Measurements from ENCODE around the gene GM2A. TPM values are rescaled to one million over a fixed set of nuclear protein-coding genes. Genes with fewer than 3 reads are reported as not detected.

Gene GM2A
- total and polyA plus RNA-seq, 2 of the 8 experiments (the other 6 are each of a cell fraction or from before 2014, with no cell fraction given): 18.5 to 32.2 TPM

GRCh38 chr5:151227918-151228447, 25.0 kb upstream of the GM2A start:
- no peak overlapping the region for H2AFZ ChIP-seq (ENCODE audit: low read length)
- TF ChIP-seq SP4 (IDR thresholded peaks at IDR 0.05; ENCODE audit: low read length): no peak
- no peak for TF ChIP-seq EGR1 (IDR thresholded peaks at IDR 0.05; ENCODE audit: borderline replicate concordance, low read depth, low read length)
- TF ChIP-seq ATF2 (IDR thresholded peaks at IDR 0.05; ENCODE audit: low read length): no peak
- no peak for TF ChIP-seq TBP (IDR thresholded peaks at IDR 0.05; ENCODE audit: low read depth, low read length)
- no peak for TF ChIP-seq CHD1 (IDR thresholded peaks at IDR 0.05; ENCODE audit: low read depth, low read length)
- TF ChIP-seq SAP30 (IDR thresholded peaks at IDR 0.05; ENCODE audit: insufficient read depth, insufficient replicate concordance, low read length): no peak
- TF ChIP-seq MAX (IDR thresholded peaks at IDR 0.05): no peak
- TF ChIP-seq SRF (IDR thresholded peaks at IDR 0.05; ENCODE audit: low read depth, low read length): no peak
- no peak for TF ChIP-seq MAFK (IDR thresholded peaks at IDR 0.05; ENCODE audit: low read depth, low read length)
- TF ChIP-seq HDAC6 (IDR thresholded peaks at IDR 0.05; ENCODE audit: low read depth, low read length): no peak
- no peak for TF ChIP-seq JUND (IDR thresholded peaks at IDR 0.05; ENCODE audit: low read length)
- TF ChIP-seq E2F6 (IDR thresholded peaks at IDR 0.05): no peak
- H3K36me3 ChIP-seq (ENCODE audit: control insufficient read depth in 2 of 4, insufficient read depth in 4 of 4, low read length in 3 of 4): no peaks in the 10 kb centered on the region
- no peaks in the 10 kb centered on the region for H3K79me2 ChIP-seq (ENCODE audit: control insufficient read depth in 1 of 2, insufficient read depth in 2 of 2, low read length in 2 of 2)
- no peak overlapping the region for H3K27ac ChIP-seq (ENCODE audit: low read depth, low read length)
- no peaks in the 10 kb centered on the region for H3K79me1 ChIP-seq (ENCODE audit: low read depth, low read length)
- H3K27me3 ChIP-seq (replicated peaks in 1 of 4; ENCODE audit: control insufficient read depth in 3 of 4, extremely low read depth in 1 of 4, insufficient read depth in 3 of 4, low read length in 3 of 4): peaks cover 0 to under 1% (median 0%) of the 10 kb centered on the region in 4 experiments; a peak in 1 of 7 replicates
- peaks cover 0 to 9% (median 5%) of the 10 kb centered on the region in 4 experiments; a peak in 6 of 7 replicates for H3K4me1 ChIP-seq (replicated peaks in 1 of 4; ENCODE audit: control insufficient read depth in 3 of 4, insufficient read depth in 4 of 4, low read length in 3 of 4)
- H2BK20ac ChIP-seq (ENCODE audit: low read length): no peak overlapping the region
- H3K56ac ChIP-seq (replicated peaks; ENCODE audit: insufficient read length, low read depth, low read length): no peak overlapping the region
- FAIRE-seq (no peak), DNase-seq (ENCODE audit: low read depth in 1 of 2, low spot score in 2 of 2) (no peak)
- H2BK12ac ChIP-seq (ENCODE audit: low read depth, low read length): no peak overlapping the region
- H3K9me3 ChIP-seq (ENCODE audit: insufficient read depth in 2 of 2, low read depth in 1 of 2, low read length in 1 of 2): no peaks in the 10 kb centered on the region
- no peak overlapping the region for H4K91ac ChIP-seq (replicated peaks; ENCODE audit: insufficient read length, low read length)
- no peak overlapping the region for H3K4me2 ChIP-seq (ENCODE audit: insufficient read depth in 1 of 2, low read depth in 2 of 2, low read length in 2 of 2)
- CTCF ChIA-PET (ENCODE audit: partially characterized antibody): interaction anchor here (0.6 to 4.8 kb wide), 11 partner anchors 12 to 424 kb away, joined by 3 to 75 read pairs (median 3); no protein-coding TSS in a partner anchor
- H3K4me3 ChIP-seq (ENCODE audit: extremely low read depth in 1 of 4, insufficient read depth in 2 of 4, low read depth in 3 of 4, low read length in 4 of 4): no peak overlapping the region
- POLR2A ChIA-PET (ENCODE audit: partially characterized antibody): no interaction called here
- no peak overlapping the region for H3K18ac ChIP-seq (ENCODE audit: extremely low read depth, low read length)
- no peak overlapping the region for H3K4ac ChIP-seq (replicated peaks; ENCODE audit: insufficient read length, low read depth, low read length)
- no peak overlapping the region for H3K9ac ChIP-seq (replicated peaks in 1 of 4; ENCODE audit: extremely low read depth in 1 of 4, low read depth in 3 of 4, low read length in 3 of 4)
- no peak overlapping the region for H2BK120ac ChIP-seq (replicated peaks; ENCODE audit: low read depth, low read length)
- WGBS, 2 experiments (ENCODE audit: extremely low coverage in 1 of 2, insufficient coverage in 1 of 2, insufficient read length in 1 of 2, insufficient replicate concordance in 2 of 2, low coverage in 1 of 2, low lambda C conversion rate in 2 of 2, missing lambda C conversion rate in 1 of 2): 84% methylated on average over 6 of the region's 6 CpGs; no CpG with 5 or more reads in 1 of the 2 experiments
- no peak overlapping the region; the same call in 1 of the 2 replicates for H4K8ac ChIP-seq (ENCODE audit: extremely low read depth, insufficient read depth, low read length)
- no peak overlapping the region for H2BK5ac ChIP-seq (ENCODE audit: low read depth, low read length)
- no peaks in the 10 kb centered on the region for H4K20me1 ChIP-seq (replicated peaks in 1 of 2; ENCODE audit: control insufficient read depth in 1 of 2, insufficient read depth in 2 of 2, low read length in 2 of 2)
- peaks cover 5% of the 10 kb centered on the region; the same call in 1 of the 2 replicates for H3K23me2 ChIP-seq (ENCODE audit: low read depth, low read length)
- H3K14ac ChIP-seq (ENCODE audit: insufficient read length): no peak overlapping the region
- H3K23ac ChIP-seq (ENCODE audit: insufficient read length): no peak overlapping the region
- no peak overlapping the region for H2BK15ac ChIP-seq (ENCODE audit: low read length)
- H2AK5ac ChIP-seq (ENCODE audit: low read depth, low read length): no peak overlapping the region
- H4K5ac ChIP-seq (ENCODE audit: insufficient read length, low read depth, low read length): no peak overlapping the region
